ENCODE results near the gene TAF4B.

DNA sequence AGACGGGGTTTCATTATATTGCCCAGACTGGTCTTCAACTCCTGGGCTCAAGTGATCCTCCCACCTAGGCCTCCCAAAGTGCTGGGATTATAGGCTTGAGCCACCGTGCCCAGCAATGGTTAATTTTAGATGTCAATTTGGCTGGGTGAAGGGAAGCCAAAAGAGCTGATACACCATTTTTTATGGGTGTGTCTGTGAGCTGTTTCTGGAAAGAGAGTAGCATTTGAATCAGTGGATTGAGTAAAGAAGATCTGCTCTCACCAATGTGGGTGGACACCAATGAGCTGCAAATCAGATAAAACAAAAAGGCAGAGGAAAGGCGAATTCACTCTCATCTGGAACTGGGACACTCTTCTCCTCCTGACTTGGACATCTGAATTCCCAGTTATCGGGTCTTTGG, 16.1 kb upstream of the TAF4B start:
- TF ChIP-seq, protein P1, sequence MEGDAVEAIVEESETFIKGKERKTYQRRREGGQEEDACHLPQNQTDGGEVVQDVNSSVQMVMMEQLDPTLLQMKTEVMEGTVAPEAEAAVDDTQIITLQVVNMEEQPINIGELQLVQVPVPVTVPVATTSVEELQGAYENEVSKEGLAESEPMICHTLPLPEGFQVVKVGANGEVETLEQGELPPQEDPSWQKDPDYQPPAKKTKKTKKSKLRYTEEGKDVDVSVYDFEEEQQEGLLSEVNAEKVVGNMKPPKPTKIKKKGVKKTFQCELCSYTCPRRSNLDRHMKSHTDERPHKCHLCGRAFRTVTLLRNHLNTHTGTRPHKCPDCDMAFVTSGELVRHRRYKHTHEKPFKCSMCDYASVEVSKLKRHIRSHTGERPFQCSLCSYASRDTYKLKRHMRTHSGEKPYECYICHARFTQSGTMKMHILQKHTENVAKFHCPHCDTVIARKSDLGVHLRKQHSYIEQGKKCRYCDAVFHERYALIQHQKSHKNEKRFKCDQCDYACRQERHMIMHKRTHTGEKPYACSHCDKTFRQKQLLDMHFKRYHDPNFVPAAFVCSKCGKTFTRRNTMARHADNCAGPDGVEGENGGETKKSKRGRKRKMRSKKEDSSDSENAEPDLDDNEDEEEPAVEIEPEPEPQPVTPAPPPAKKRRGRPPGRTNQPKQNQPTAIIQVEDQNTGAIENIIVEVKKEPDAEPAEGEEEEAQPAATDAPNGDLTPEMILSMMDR (IDR thresholded peaks at IDR 0.05; ENCODE audit: low read depth, low read length): no peak
- no peak for TF ChIP-seq EZH2phosphoT487 (IDR thresholded peaks at IDR 0.05; ENCODE audit: low read depth)
